GM19240 (cell line): Measurements from ENCODE around the gene MANSC1.

ENCODE experiments used
- DNase-seq: peaks from one replicate; pipeline ENCODE4 v3.0.0; 2011; ENCODE audit warnings: low spot score; ENCODE audit not compliant: insufficient read length

Gene MANSC1

DNA sequence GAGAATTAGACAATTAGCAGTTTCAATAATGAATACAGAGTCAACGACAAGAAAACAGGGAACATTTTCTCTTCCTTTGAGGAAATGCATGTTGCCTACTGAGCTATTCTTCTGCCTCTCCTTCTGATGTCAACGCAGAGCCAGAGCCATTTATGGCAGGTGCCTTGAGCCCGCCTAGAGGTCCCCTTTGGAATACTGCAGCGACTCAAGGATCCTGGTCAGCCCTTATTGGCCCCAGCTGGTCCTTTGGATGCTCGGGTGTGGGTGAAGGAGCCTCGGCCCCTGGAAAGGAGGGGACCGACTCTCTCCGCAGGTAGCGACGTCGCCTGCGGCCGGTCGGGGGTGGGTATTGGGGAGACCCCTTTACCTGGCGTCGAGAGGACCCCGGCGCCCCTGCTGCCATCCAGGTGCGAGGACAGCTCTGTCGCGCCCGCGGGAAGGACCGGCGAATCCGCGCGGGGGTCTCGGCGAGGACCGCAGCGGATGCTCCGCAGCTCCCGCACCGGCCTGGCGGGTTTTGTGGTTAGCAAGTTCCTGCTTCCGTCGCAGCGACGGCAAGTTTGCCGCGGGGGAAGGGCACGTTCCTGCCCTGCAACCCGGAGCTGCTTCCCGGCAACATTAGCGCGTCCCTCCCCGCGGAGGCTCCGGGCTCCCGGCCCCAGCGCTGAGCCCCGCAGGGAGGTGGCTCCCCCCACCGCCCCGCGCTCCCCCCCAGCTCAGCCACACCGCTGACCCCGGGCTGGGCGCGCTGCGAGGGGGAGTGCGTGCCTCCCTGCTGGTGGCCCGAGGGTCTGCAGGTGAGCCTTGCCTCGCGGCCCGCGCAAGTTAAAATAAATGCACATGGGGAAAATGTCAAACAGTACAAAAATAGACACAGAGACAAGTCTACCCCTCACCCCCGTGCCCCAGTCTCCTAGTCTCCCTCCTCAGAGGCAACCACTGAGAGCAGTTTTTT is at the start of gene MANSC1:
Gene MANSC1 (minus strand): TSS at position 532 of the 955 bp plus-strand sequence. CDS start 6,928 bp downstream, outside the sequence.
- DNase-seq: no peak

GRCh38 chr12:12399161-12399560 is 49.1 kb upstream of the MANSC1 start:
- no peak for DNase-seq

DNA sequence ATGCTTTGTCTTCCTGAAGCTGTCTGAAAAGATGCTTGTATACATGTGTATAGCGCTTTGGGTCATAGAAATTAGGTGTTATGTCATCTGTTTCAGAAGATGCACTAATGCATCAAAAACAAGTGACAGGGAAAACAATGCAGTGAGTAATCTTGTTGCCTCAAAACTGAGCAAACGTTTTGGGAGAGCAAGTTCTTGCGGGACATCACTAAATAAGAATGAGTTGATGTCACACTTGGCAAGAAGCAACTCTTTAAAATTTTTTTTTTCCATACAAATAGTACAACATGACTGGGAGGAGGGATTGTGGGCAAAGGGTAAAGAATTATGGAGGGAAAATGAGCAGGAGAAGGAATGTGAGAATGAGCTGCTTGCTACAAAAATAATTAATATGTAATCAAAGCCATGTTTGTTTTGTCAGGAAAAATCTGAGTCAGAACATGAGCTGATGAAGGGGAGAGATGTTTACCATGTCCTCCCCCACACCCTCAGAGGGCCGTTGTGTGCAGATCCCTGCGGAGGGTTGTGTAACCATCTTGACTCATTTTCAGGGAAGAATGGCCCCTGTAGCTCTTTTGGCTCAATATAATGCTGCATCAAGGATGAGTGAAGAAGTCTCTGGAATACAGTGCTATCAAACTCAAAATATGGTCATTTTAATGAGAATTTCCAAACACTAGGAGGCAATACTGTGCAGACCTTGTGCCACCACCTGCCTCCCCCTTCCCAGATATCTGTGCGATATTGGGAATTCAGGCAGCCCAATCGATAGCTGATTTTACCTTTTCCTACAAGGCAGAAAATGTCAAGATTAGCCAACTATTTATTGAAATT is 48.2 kb upstream of the MANSC1 start:
- DNase-seq: no peak

DNA sequence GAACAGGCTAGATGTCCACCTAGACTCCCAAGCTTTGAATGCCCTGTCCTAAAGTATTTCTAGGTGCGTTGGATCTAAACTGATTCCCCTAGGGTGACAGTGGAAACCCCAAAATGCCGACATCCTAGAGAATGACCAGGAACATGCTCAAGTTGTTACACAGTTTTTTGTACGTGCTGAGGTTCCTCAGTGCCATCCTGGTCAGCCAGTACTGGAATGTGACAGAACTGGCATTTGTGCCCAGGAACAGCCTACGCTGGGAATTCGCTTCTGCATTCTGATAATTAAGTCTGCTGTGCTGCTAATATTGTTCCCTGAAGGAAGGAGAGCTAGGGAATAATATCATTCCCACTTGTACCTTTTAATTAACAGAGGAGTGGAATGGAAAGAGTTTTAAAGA is 47.1 kb upstream of the MANSC1 start:
- no peak for DNase-seq

- no peak for DNase-seq
These were observed 46.7 kb upstream of the MANSC1 start for GRCh38 chr12:12396694-12397093.

GRCh38 chr12:12393171-12393570 is 43.1 kb upstream of the MANSC1 start:
- no peak for DNase-seq

DNA sequence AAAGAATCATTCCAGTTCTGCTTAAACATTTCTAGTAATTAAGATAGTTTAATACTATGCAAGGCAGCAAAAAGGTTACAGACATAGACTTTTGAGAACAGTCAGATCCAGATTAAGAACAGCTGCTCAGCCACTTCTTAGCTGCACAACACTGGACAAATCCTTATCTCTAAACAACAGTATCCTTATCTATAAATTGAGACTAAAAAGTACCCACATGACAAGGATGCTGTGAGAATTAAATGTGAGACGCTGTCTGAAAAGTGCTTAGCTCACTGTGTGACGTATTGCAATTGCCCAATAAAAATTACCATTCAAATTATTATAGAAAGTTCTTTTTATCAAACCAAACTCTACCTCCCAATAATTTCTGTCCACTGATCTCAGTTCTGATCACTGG is 42.4 kb upstream of the MANSC1 start:
- DNase-seq: no peak

DNA sequence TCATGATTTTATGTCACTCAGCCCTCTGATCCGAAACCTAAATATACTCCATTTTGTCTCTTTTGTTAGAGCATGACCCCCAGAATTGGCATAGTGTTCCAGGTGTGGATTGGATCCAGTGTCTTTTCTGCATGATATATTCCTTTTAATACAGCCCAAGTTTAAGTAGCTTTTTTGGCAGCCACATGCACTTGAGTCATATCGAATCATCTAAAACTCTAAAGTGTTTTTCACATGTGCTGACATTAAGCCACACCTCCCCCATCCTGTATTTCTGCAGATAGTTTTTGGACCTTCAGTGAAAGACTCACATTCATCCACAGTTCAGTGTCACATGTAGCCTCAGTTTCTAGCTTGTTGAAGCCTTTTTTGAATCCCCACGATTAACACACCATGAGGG is 37.5 kb upstream of the MANSC1 start:
- DNase-seq: no peak

GRCh38 chr12:12384571-12385340 is 34.7 kb upstream of the MANSC1 start:
- DNase-seq: no peak

DNA sequence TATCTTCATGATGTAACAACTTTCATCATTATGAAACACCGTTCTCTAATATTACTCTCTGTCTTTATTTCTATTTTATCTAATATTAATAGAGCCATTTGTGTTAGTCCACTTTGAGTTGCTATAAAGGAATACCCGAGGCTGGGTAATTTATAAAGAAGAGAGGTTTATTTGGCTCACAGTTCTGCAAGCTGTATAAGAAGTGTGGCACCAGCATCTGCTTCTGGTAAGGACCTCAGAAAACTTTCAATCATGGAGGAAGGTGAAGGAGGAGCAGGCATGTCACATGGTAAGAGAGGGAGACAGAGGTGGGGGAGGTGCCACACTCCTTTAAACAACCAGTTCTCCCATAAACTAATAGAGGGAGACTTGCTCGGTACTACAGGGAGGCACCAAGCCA is 31.9 kb upstream of the MANSC1 start:
- no peak for DNase-seq

DNA sequence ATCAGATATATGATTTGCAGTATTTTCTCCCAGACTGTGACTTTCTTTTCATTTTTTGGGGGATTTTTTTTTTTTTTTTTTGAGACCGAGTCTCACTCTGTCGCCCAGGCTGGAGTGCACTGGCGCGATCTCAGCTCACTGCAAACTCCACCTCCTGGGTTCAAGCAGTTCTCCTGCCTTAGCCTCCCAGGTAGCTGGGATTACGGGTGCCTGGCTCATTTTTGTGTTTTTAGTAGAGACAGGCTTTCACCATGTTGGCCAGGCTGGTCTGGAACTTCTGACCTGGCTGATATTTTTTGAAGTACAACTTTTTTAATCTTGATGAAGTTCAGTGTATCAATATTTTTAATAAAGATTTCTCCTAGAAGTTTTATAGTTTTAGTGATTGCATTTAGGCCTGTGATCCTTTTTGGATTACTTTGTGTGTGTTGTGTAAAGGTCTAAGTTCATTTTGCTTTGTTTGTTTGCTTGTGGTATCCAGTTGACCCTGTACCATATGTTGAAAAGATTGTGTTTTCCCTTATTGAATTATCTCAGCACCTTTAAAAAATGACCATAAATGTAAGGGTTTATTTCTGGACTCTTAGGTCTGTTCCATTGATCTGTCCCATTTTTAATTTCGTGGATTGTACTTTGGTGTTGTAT is 31.0 kb upstream of the MANSC1 start:
- DNase-seq: no peak

GRCh38 chr12:12379831-12380730 is 30.0 kb upstream of the MANSC1 start:
- DNase-seq: no peak

DNA sequence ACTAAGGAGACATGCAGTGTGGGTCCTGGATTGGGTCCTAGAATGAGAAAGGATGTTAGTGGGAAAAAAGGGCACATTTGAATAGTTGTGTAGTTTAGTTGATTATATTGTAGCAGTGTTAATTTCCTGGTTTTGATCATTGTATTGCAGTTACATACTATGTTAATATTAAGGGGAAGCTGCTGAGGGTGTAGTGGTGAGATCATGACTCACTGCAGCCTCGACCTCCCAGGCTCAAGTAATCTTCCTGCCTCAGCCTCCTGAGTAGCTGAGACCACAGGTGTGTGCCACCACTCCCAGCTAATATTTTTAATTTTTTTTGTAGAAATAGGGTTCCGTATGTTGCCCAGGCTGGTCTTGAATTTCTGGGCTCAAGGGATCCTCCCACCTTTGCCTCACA is 28.6 kb upstream of the MANSC1 start:
- no peak for DNase-seq

DNA sequence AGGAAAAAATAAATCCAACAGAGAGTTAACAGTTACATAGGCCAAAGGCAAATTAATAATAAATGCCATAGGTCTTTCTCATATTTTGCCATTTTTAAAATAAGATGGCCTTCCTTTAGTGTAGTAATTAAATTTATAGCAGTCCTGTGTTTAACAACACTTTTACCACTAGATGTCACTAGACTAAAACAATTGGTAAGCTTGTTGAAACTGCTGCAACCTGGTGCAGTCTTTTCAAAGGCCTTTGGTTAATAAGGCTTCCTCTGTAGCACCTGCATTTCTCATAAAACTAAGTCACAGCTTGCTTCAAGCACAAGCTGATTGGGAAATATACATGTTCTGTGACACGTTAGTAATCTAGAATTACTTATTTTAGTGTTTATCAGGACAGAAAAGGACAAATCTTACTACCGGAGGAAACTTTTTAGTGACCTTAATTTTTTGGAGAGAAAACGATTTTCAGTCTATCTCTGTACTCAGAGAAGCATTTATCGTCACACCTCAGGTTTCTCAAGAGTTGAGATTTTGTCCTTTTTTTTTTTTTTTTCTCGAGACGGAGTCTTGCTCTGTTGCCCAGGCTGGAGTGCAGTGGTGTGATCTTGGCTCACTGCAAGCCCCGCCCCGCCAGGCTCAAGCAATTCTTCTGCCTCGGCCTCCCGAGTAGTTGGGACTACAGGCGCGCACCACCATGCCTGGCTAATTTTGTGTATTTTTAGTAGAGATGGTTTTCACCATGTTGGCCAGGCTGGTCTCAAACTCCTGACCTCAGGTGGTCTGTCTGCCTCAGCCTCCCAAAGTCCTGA is 26.8 kb upstream of the MANSC1 start:
- DNase-seq: no peak

DNA sequence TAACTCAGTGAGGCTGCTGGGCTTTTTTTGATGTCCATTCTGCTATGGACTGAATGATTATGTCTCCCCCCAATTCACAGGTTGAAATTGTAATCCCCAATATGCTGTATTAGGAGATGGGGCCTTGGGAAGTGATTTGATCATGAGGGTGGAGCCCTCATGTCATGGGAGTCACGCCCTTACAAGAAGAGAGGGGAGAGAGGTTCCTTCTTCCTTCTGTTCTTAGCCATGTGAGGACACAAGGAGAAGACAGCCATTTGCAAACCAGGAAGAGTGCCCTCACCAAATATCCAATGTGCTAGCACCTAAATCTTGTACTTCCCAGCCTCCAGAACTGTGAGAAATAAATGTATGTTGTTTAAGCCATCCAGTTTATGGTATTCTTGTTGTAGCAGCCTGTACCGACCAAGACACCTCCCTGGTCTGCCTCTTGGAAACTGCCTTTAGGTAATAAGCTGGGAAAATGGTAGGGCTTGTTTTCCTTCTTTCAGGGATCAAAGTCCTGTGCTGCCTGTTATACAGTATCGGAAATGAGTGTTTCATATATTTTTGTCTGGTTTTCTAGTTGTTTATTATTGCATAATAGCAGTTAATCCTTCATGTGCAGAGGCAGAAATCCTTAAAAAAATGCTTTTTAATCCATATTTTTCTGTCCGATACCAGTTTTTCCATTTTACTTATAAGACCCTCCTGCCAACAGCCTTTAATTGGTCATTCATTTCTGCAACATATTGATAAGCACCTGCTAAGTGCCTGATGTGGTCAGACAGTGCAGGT is 23.1 kb upstream of the MANSC1 start:
- DNase-seq: no peak

DNA sequence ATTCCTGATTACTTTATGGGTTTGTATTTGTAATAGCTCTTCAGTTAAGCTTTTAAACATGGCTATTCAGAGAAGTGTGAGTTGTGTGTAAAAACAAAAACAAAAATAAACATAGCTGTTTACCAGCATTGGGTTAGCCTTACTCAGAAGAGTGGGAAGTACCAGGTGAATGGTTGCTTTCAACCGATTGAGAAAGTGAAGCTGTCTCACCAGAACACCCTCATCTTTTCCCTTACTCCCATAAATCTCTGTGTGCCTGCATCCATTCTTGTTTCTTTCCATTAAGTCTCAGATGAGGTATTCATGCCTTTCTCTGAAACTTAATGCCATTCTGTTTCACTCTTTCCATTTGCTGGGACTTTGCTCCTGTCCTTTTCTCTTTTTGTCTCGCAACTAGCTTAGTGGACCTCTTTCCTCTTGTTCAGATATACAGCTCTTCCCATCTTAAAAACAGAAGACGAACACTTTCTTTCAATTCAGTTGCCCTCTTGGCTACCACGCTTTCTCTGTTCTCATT is 17.5 kb upstream of the MANSC1 start:
- no peak for DNase-seq

GRCh38 chr12:12366701-12367481 is 16.8 kb upstream of the MANSC1 start:
- no peak for DNase-seq
